NCI-H146 treated with DMSO at 0.1 percent for 48 hours (cell line): Measurements from ENCODE around the gene TPH1.

Experiments used
- DNase-seq: peaks from one replicate; lab custom pipeline; 2025; ENCODE audit not compliant: unreplicated experiment; lab: John Stamatoyannopoulos, UW

TPH1 gene

GRCh38 chr11:18046116-18046777 is at the start of gene TPH1:
TPH1 (minus strand) TSS chr11:18046269; CDS start chr11:18040762, 5,507 bp downstream.
- peak; percentile 59 for DNase-seq

- no peak for DNase-seq
Observed at GRCh38 chr11:18093959-18094358, 47.9 kb upstream of the TPH1 start.

- DNase-seq, result no peak
Observed at GRCh38 chr11:18091731-18092130, 45.7 kb upstream of the TPH1 start.

- no peak for DNase-seq
Observed at GRCh38 chr11:18088966-18089365, 42.9 kb upstream of the TPH1 start.

DNA sequence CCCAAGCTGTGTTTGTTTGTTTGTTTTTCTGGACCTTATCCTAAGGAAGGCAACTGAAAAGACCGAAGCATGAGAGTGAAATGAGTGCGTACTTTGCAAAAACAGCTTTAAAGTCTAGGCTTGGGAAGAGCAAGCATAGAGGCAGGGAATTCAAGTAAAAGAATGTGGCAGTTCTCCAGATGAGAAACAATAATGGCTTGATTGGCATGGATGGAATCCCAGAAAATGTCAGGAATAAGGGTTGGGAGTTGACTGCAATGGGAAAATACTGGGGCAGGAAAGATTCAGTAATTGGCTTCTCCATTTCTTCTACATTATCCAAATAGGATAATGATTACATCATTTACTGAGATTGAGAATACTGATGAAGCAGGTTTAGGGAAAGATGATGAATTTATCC is 42.3 kb upstream of the TPH1 start:
- no peak for DNase-seq

DNA sequence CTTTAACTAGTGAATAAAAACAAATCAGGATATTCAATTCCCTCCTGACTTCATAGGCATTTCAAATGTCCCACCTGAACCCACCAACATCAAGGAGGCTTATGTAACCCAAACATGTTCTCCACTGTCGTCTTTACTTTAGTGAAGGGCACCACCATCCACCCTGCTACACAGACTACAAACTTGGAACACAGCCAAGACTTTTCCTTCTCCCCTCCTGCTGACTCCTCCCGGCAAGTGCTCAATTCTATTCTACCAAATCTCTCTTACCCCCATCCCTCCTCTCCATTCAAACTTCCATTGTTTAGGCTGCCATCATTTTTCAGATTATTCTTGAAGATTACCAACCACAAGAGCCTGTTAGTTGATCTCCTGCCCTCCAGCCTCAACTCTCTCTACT is 35.5 kb upstream of the TPH1 start:
- DNase-seq, result no peak

- no peak for DNase-seq
Observed at GRCh38 chr11:18080451-18080850, 34.4 kb upstream of the TPH1 start.

- no peak for DNase-seq
Observed at GRCh38 chr11:18078909-18079308, 32.8 kb upstream of the TPH1 start.

DNA sequence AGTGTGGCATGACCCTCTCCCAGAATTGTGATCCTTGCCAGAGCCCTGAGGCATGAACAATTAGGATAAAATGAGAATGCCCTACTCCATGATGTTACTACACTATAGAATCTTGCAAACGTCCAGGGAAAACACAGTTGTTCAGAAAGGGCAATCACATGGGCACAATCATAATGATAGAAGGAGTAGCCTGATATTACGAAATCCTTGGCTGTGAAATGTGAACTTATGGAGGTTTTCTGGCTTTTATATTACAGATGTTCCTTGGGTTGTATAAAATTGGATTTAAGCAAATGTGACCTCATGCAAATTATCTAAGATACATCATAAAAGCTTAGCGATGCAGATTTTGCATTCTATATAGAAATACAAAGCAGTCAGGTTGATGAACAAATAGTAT is 29.4 kb upstream of the TPH1 start:
- DNase-seq, result no peak

DNA sequence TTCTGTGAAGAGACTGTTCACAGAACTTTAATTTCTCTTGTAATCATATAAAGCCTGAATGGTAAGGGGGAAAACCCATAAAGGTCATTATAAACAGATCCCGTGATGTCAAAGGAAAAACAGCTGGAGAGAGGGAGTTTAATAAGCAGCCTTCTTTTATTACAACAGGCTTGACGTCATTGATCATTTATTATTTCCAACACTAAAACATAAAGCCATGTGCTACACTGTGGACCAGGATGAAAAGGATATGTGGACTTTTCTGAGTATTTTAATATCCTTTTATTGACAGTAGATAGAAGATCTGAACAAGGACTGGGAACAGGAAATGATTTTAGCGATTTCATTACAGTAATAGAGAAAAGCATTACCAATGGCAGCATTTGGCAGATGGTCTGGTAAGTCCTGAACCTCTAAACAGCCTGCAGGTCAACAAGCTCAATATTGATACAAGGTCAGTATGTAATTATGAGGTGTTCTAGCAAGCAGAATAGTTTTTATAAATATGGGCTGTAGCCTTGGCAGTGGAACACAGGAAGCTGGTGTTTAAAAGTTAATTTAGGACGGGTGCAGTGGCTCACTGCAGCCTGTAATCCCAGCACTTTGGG is 25.1 kb upstream of the TPH1 start:
- DNase-seq, result peak; percentile 40

DNA sequence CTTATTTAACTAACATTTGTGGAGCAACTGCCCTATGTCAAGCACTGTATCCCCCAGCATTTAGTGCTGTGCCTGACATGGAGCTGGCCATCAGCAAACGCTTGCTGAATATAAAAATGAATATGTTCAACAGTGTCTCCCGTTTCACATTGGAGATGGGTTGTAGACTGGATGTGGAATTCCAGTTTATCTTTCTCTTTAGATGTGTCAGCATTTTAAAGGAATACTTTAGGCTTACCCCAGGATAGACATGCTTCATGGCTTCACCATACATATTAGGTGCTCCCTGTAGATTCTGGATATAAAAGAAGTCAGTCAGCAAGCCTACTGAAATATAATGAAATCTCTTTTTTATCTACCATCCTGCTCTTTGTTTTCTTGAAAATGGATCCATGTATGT is 21.3 kb upstream of the TPH1 start:
- DNase-seq, result no peak

- DNase-seq, result no peak
Observed at GRCh38 chr11:18066626-18067025, 20.6 kb upstream of the TPH1 start.

GRCh38 chr11:18065572-18065971 is 19.5 kb upstream of the TPH1 start:
- peak; percentile 79 for DNase-seq

DNA sequence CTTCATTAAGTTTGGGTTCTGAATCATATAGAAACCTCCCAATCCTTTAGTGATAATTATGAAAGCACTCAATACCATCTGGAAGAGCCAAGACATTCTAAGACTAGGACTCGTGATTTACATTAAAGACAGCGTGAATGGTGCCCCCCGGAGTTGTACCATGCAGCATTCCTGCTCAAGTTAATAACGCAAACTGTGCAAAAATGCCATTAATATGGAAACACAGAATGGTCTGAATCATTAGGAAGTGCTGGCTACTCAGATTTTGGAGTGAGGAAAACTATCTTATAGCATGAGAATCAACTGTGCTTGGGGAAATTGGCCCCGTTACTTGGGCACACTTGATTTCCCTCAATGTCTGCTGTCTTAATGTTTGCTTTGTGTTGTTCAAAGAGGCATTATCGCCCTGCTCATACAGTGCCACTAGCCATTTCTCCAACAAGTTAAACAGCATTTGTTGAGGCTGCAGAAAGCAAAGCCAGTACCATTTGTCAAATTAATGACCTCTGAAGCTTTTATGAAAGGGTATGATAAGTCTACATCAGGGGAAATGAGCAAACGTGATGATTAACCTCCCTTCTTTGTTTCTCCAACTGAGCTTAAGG is 18.5 kb upstream of the TPH1 start:
- DNase-seq, result peak; percentile 51

- peak; percentile 13 for DNase-seq
Observed at GRCh38 chr11:18063862-18064434, 17.9 kb upstream of the TPH1 start.

DNA sequence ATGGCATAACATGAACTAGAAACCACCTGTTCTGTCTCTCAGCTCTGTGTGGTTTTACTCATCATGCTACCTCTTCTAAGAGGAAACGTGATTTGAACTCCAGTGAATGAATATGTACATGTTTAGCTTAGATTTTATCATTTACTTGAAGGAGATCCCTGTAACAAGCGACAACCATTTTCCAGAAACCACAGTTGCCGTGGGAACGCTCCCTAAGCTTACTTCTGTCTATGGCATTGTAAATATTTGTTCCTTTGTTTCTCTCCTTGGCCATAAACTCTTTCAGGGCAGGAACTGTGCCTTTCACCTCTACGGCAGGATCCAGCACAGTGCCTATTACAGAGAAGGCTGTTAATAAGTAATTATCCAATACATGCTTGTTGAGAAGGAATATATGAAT is 17.1 kb upstream of the TPH1 start:
- DNase-seq, result peak; percentile 16

DNA sequence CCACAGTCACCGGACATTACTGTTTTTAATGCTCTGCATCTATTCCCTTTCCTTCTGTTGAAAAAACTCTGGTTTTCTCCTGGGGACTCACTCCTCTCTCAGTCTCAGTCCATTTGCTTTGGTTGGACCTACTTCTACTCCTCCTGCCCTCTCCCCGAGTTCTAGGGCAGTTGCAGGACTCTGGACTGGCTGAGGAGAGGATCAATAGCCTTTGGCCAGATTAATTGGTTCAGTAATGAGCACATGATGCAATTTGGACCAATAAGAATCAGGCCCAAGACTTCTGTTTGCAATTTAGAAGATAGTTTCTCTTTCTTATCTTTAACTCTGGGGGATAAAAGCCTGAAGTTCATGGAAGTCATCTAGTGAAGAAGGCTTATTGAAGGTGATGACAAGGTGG is 15.3 kb upstream of the TPH1 start:
- DNase-seq, result no peak

- DNase-seq, result peak; percentile 28
Observed at GRCh38 chr11:18056561-18057181, 10.6 kb upstream of the TPH1 start.

DNA sequence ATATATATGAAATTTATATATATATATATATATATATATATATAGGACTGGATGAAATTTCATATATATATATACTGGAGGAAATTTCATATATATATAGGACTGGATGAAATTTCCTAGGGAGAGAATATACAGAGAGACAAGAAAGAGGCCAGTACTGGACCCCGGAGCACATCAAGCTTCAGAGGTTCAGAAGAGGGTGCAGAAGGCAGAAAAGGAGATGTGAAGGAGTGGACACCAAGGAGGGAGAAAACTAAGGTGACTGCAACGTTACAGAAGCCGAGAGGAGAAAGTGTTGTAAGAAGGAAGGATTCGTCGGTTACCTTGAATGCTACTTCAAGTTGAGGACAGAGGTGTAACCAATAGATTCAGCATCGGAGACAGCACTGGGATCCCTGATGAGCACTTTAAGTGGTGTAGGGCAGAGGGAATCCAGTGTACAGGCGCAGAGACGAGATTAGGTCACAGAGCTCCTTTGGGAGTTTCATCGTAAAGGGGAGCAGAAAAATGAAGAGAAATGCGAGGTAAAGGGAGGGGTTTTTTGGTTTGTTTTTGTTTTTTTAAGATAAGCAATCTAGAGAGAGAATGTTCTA is 8.5 kb upstream of the TPH1 start:
- DNase-seq, result no peak

DNA sequence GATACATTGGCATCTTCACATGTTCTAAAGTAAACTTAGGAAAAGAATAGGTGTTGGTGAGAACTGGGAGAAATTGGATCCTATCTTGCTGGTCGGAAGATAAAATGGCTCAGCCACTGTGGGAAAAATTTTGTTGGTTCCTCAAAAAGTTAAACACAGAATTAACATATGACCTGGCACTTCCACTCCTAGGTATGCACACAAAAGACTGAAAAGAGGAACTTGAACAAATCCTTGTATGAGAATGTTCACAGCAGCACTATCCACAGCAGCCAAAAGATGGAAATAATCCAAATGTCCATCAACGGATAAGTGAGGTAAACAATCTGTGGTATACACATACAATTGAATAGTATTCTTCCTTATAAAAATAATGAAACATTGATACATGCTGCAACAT is 4.8 kb upstream of the TPH1 start:
- no peak for DNase-seq

DNA sequence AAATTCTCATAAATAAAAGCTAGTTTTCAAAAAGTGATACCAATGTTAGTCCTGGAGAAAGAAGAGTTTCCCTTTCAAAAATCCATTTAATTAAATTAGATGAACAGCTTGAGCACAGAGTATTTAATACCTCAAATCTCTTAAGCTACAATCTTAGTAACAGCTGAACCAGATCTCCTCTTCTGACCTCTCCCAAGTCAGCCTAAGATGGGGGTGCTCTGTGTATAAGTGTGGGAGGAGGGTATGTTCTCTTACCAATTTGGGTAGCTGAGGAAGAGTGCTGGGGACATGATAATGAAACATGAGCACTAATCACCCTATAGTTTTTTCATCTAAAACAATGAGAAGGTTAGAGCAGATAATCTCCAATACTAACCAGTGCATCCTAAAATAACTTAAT is 9.6 kb downstream of the TPH1 start:
- DNase-seq, result no peak
